Measurements from ENCODE around the gene TMTC1.
"Not testable (repeated sequence)": the region's sequence is repeated elsewhere in the genome, so short reads cannot be mapped to it uniquely, and the experiment has no call there.

The TMTC1 gene

GRCh38 chr12:29783773-29784666, at the start of gene TMTC1:
TSS of gene TMTC1 (minus strand) at chr12:29783942. CDS start at chr12:29783751, 191 bp downstream.
- no peak for DNase-seq (ENCODE audit: low read depth)

- DNase-seq (ENCODE audit: low read depth): no peak
These were observed 47.4 kb upstream of the TMTC1 start for GRCh38 chr12:29831173-29831572.

- DNase-seq (ENCODE audit: low read depth): no peak
These were observed 46.6 kb upstream of the TMTC1 start for GRCh38 chr12:29830391-29830790.

- DNase-seq (ENCODE audit: low read depth): no peak
These were observed 35.3 kb upstream of the TMTC1 start for GRCh38 chr12:29818916-29819623.

GRCh38 chr12:29816874-29817725, 33.4 kb upstream of the TMTC1 start:
- no peak for DNase-seq (ENCODE audit: low read depth)

- DNase-seq (ENCODE audit: low read depth): not testable (repeated sequence)
These were observed 26.0 kb upstream of the TMTC1 start for GRCh38 chr12:29809616-29810361.

- no peak for DNase-seq (ENCODE audit: low read depth)
These were observed 23.4 kb upstream of the TMTC1 start for GRCh38 chr12:29807129-29807528.

GRCh38 chr12:29804019-29804418, 20.3 kb upstream of the TMTC1 start:
- DNase-seq (ENCODE audit: low read depth): no peak

- DNase-seq (ENCODE audit: low read depth): no peak
These were observed 15.8 kb upstream of the TMTC1 start for GRCh38 chr12:29799591-29799990.

- DNase-seq (ENCODE audit: low read depth): no peak
These were observed 14.0 kb upstream of the TMTC1 start for GRCh38 chr12:29797565-29798355.

- peak; percentile 61 for DNase-seq (ENCODE audit: low read depth)
These were observed 13.1 kb upstream of the TMTC1 start for GRCh38 chr12:29796823-29797263.

GRCh38 chr12:29795715-29796114, 12.0 kb upstream of the TMTC1 start:
- DNase-seq (ENCODE audit: low read depth): no peak

- DNase-seq (ENCODE audit: low read depth): no peak
These were observed 11.1 kb upstream of the TMTC1 start for GRCh38 chr12:29794862-29795261.

- no peak for DNase-seq (ENCODE audit: low read depth)
These were observed 9.1 kb upstream of the TMTC1 start for GRCh38 chr12:29792853-29793252.

- DNase-seq (ENCODE audit: low read depth): no peak
These were observed 8.4 kb upstream of the TMTC1 start for GRCh38 chr12:29792132-29792531.

GRCh38 chr12:29782871-29783772, 620 bp downstream of the TMTC1 start:
- DNase-seq (ENCODE audit: low read depth): no peak

- peak; percentile 21 for DNase-seq (ENCODE audit: low read depth)
These were observed 1.4 kb downstream of the TMTC1 start for GRCh38 chr12:29782285-29782870.

GRCh38 chr12:29781705-29782266, 2.0 kb downstream of the TMTC1 start:
- DNase-seq (ENCODE audit: low read depth): no peak

GRCh38 chr12:29781188-29781587, 2.6 kb downstream of the TMTC1 start:
- DNase-seq (ENCODE audit: low read depth): no peak
